Endodermal cell (in vitro differentiated cells): Measurements from ENCODE around the gene AOC1. TPM values are rescaled to one million over a fixed set of nuclear protein-coding genes. Genes with fewer than 3 reads are reported as not detected.

Source experiments
- DNase-seq: peaks from one replicate; pipeline ENCODE4 v3.0.0-alpha.2; 2017
- H3K27ac ChIP-seq: 2 replicates; pipeline ENCODE4 v1.5.1; 2013; ENCODE audit warnings: mild to moderate bottlenecking, low read depth, low read length, moderate library complexity
- H3K27me3 ChIP-seq: 2 replicates; pipeline ENCODE4 v1.6.1; 2013; ENCODE audit warnings: mild to moderate bottlenecking, low read length, moderate library complexity; ENCODE audit not compliant: insufficient read depth, control insufficient read depth, poor library complexity, severe bottlenecking
- H3K36me3 ChIP-seq: 2 replicates; pipeline ENCODE4 v1.7.0; 2013; ENCODE audit warnings: mild to moderate bottlenecking, low read length, moderate library complexity; ENCODE audit not compliant: control insufficient read depth, insufficient read depth
- H3K4me1 ChIP-seq: one replicate; pipeline ENCODE4 v1.7.0; 2013; ENCODE audit warnings: low read length; ENCODE audit not compliant: control insufficient read depth, insufficient read depth
- H3K4me3 ChIP-seq: 2 replicates; pipeline ENCODE4 v1.5.1; 2013; ENCODE audit warnings: mild to moderate bottlenecking, low read length, moderate library complexity
- H3K9ac ChIP-seq: 2 replicates; pipeline ENCODE4 v1.6.1; 2013; ENCODE audit warnings: mild to moderate bottlenecking, low read length, moderate library complexity; ENCODE audit not compliant: poor library complexity, severe bottlenecking; ENCODE audit errors: extremely low read depth
- H3K9me3 ChIP-seq: 2 replicates; pipeline ENCODE4 v1.6.1; 2013; ENCODE audit warnings: mild to moderate bottlenecking, low read length, moderate library complexity; ENCODE audit not compliant: control insufficient read depth
- H3K27ac Mint-ChIP-seq: 2 replicates; pipeline ENCODE4 v1.8.0; 2020; ENCODE audit warnings: mixed read lengths
- H3K27me3 Mint-ChIP-seq: 2 replicates; pipeline ENCODE4 v1.8.0; 2021; ENCODE audit warnings: mild to moderate bottlenecking, mixed read lengths; ENCODE audit not compliant: insufficient read depth
- H3K36me3 Mint-ChIP-seq: 2 replicates; pipeline ENCODE4 v1.8.0; 2020; ENCODE audit warnings: low read depth, mixed read lengths
- H3K4me1 Mint-ChIP-seq: 2 replicates; pipeline ENCODE4 v1.8.0; 2020; ENCODE audit warnings: mixed read lengths
- H3K4me3 Mint-ChIP-seq: 2 replicates; pipeline ENCODE4 v1.8.0; 2020; ENCODE audit warnings: mild to moderate bottlenecking, moderate library complexity, mixed read lengths
- H3K9me3 Mint-ChIP-seq: 2 replicates; pipeline ENCODE4 v1.8.0; 2020; ENCODE audit warnings: mild to moderate bottlenecking, mixed read lengths
- CTCF ChIP-seq: fragments of 200-600 bp; sonication (generic); conservative IDR thresholded peaks from 2 replicates; pipeline ENCODE4 v1.5.0; 2021; ENCODE audit warnings: antibody characterized with exemption, mild to moderate bottlenecking
- WGBS, 2 experiments: methylation state at CpG; one replicate each; pipeline versions ENCODE4 v1.1.5 to v1.1.7; 2013; ENCODE audit warnings: missing lambda C conversion rate in 2 of 2, mixed read lengths in 1 of 2; ENCODE audit not compliant: insufficient coverage in 1 of 2, insufficient read length in 1 of 2; 5-methylcytosine and 5-hydroxymethylcytosine counted together
- total RNA-seq, 2 donors: library from RNA; stranded (reverse); fragmentation: NEBNext Ultra II Directional in 1 of 2; extraction: Animal tissue kit (Norgen Biotek cat#: 25700) in 1 of 2; gene quantifications; 2 replicates in 1 of 2; 3 replicates in 1 of 2; pipeline ENCODE4 v1.2.1, GENCODE V29; 2021

The AOC1 gene
- total RNA-seq, 2 donors from 2014 or later: not detected

DNA sequence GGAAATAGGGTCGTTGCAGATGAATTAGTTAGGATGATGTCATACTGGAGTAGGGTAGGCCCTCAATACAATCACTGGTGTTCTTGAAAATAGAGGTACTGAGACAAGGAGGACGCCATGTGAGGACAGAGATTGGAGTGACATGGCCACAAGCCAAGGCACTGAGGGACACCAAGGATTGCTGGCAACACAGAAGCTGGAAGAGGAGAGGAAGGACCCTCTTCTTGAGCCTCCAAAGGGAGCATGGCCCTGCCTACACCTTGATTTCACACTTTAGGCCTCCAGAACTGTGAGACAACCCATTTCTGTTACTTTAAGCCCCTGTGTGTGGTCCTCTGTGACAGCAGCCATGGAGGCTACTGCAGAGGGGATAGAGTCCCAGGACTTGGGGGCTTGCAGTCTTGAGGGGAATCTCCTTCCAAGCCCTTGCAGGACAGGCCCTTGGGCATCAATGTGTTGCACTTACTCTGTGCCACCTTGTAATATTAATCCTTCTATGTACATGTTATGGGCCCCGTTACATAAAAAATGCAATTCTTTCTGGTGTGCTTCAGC is 3.7 kb upstream of the AOC1 start:
- Histone ChIP-seq H3K27me3 (peaks cover 6% of the 10 kb centered on the region), H3K9me3 (no peaks in the 10 kb centered on the region), H3K9ac (no peak overlapping the region), H3K4me3 (no peak overlapping the region), H3K4me1 (no peaks in the 10 kb centered on the region), H3K27ac (no peak overlapping the region), H3K36me3 (no peaks in the 10 kb centered on the region)
- Mint-ChIP-seq H3K4me3 (no peak overlapping the region), H3K27me3 (peaks cover 23% of the 10 kb centered on the region), H3K9me3 (no peaks in the 10 kb centered on the region), H3K4me1 (no peaks in the 10 kb centered on the region), H3K36me3 (no peaks in the 10 kb centered on the region), H3K27ac (no peak overlapping the region)
- no peak for TF ChIP-seq CTCF
- WGBS, 2 experiments: 84 to 86% methylated on average over 3 of the region's 3 CpGs
- peak; percentile 17 for DNase-seq

GRCh38 chr7:150849204-150849775 is 3.0 kb upstream of the AOC1 start:
- Histone ChIP-seq H3K36me3 (no peaks in the 10 kb centered on the region), H3K4me3 (no peak overlapping the region), H3K9ac (no peak overlapping the region), H3K9me3 (no peaks in the 10 kb centered on the region), H3K27ac (no peak overlapping the region), H3K4me1 (no peaks in the 10 kb centered on the region), H3K27me3 (peaks cover 6% of the 10 kb centered on the region)
- peaks cover 23% of the 10 kb centered on the region for H3K27me3 Mint-ChIP-seq
- no peaks in the 10 kb centered on the region for H3K9me3 Mint-ChIP-seq
- no peak overlapping the region for H3K4me3 Mint-ChIP-seq
- DNase-seq: peak; percentile 7
- H3K36me3 Mint-ChIP-seq: no peaks in the 10 kb centered on the region
- no peak for TF ChIP-seq CTCF
- 89 to 93% methylated on average over 8 to 10 of the region's 10 CpGs for WGBS, 2 experiments
- H3K4me1 Mint-ChIP-seq: no peaks in the 10 kb centered on the region
- no peak overlapping the region for H3K27ac Mint-ChIP-seq

DNA sequence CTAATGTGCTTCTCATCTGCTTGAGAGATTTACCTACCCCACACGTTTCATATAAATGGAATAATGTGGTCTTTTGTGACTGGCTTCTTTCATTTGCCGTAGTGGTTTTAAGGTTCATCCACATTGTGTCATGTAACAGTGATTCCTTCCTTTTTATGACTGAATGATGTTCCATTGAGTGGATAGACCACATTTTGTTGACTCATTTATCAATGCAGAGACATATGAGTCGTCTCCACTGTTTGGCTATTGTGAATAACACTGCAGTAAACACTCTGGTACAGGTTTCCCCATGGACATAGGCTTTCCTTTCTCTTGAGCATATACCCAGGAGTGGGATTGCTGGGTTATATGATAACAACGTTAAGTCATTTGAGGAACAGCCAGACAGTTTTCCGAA is 2.0 kb upstream of the AOC1 start:
- no peaks in the 10 kb centered on the region for H3K4me1 ChIP-seq
- WGBS, 2 experiments: 89 to 92% methylated on average over 2 to 5 of the region's 5 CpGs

More for the DNA sequence above, 2.0 kb upstream of the AOC1 start:
- DNase-seq: peak; percentile 16
- no peak overlapping the region for H3K27ac ChIP-seq
- no peak overlapping the region for H3K9ac ChIP-seq
- H3K9me3 ChIP-seq: no peaks in the 10 kb centered on the region
- H3K27me3 Mint-ChIP-seq: peaks cover 23% of the 10 kb centered on the region
- no peak overlapping the region for H3K4me3 ChIP-seq
- no peak overlapping the region for H3K27ac Mint-ChIP-seq
- TF ChIP-seq CTCF: no peak
- peaks cover 2% of the 10 kb centered on the region for H3K4me1 Mint-ChIP-seq
- H3K27me3 ChIP-seq: peaks cover 6% of the 10 kb centered on the region
- no peak overlapping the region for H3K4me3 Mint-ChIP-seq
- no peaks in the 10 kb centered on the region for H3K36me3 ChIP-seq
- H3K9me3 Mint-ChIP-seq: no peaks in the 10 kb centered on the region
- H3K36me3 Mint-ChIP-seq: no peaks in the 10 kb centered on the region
